ENCODE data around the gene MCTP2.

MCTP2 gene

GRCh38 chr15:94370206-94370935, 139.0 kb downstream of the MCTP2 start:
- no peak for DNase-seq (ENCODE audit: low read depth, low spot score)
- H3K4me3 ChIP-seq (ENCODE audit: low read length) = no peak overlapping the region
- H3K27me3 ChIP-seq (ENCODE audit: control insufficient read depth, insufficient read depth, low read length) = no peaks in the 10 kb centered on the region
- H3K4me1 ChIP-seq (ENCODE audit: control insufficient read depth, insufficient read depth, low read length) = no peaks in the 10 kb centered on the region
- H3K9me3 ChIP-seq (ENCODE audit: control insufficient read depth, insufficient read depth, low read length) = no peaks in the 10 kb centered on the region
- no CpG with 5 or more reads among the region's 10 CpGs for WGBS (ENCODE audit: insufficient coverage, insufficient read length)
- no peak overlapping the region for H3K27ac ChIP-seq (ENCODE audit: low read length)
- no peaks in the 10 kb centered on the region for H3K36me3 ChIP-seq (ENCODE audit: control insufficient read depth, insufficient read depth, low read length)

DNA sequence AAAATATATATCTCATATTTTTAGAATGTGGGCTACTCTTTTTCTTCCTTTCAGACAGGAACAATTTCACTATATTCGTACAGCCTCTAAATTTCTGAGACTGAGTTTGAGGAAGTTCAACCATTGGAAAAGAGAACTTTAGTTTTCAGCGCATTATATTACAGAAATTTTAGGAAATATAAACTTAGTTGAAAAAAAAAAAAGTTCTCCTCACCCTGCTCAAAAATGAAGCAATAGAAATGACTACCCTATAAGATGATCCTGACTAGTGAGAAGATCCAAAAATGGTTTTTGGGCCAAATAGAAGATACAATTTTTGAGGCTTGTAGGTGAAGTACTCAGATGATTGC, 139.6 kb downstream of the MCTP2 start:
- Histone ChIP-seq H3K4me1 (ENCODE audit: control insufficient read depth, insufficient read depth, low read length) (no peaks in the 10 kb centered on the region), H3K9me3 (ENCODE audit: control insufficient read depth, insufficient read depth, low read length) (no peaks in the 10 kb centered on the region), H3K27me3 (ENCODE audit: control insufficient read depth, insufficient read depth, low read length) (no peaks in the 10 kb centered on the region), H3K4me3 (ENCODE audit: low read length) (no peak overlapping the region), H3K36me3 (ENCODE audit: control insufficient read depth, insufficient read depth, low read length) (no peaks in the 10 kb centered on the region), H3K27ac (ENCODE audit: low read length) (no peak overlapping the region)
- DNase-seq (ENCODE audit: low read depth, low spot score) = no peak
- WGBS (ENCODE audit: insufficient coverage, insufficient read length) = no CpG with 5 or more reads among the region's 2 CpGs

- Histone ChIP-seq H3K36me3 (ENCODE audit: control insufficient read depth, insufficient read depth, low read length) (no peaks in the 10 kb centered on the region), H3K27ac (ENCODE audit: low read length) (no peak overlapping the region), H3K9me3 (ENCODE audit: control insufficient read depth, insufficient read depth, low read length) (no peaks in the 10 kb centered on the region), H3K27me3 (ENCODE audit: control insufficient read depth, insufficient read depth, low read length) (no peaks in the 10 kb centered on the region), H3K4me3 (ENCODE audit: low read length) (no peak overlapping the region), H3K4me1 (ENCODE audit: control insufficient read depth, insufficient read depth, low read length) (no peaks in the 10 kb centered on the region)
- no peak for DNase-seq (ENCODE audit: low read depth, low spot score)
- WGBS (ENCODE audit: insufficient coverage, insufficient read length) = no CpG with 5 or more reads among the region's 6 CpGs
Measured at GRCh38 chr15:94372821-94373220, 141.5 kb downstream of the MCTP2 start.

DNA sequence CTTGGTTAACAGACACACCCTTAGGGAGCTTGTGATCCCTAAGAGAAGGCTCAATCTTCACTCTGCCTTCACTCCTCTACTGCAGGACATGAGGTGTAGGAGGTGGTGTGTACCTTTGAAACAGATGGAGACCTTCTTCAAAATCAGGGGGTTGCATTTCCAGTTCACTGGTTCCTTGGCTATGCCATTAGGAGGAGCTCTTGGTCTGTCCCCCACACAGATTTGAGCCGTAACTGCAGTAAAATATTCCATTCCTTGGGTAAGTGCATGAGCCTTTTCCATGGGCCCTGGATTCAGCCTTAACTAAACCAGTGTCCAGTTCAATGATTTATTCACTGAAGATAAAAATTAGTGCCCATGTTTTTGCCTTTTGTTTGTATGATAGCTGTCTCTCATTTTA, 144.6 kb downstream of the MCTP2 start:
- Histone ChIP-seq H3K27ac (ENCODE audit: low read length) (no peak overlapping the region), H3K4me3 (ENCODE audit: low read length) (no peak overlapping the region), H3K27me3 (ENCODE audit: control insufficient read depth, insufficient read depth, low read length) (no peaks in the 10 kb centered on the region), H3K4me1 (ENCODE audit: control insufficient read depth, insufficient read depth, low read length) (no peaks in the 10 kb centered on the region), H3K9me3 (ENCODE audit: control insufficient read depth, insufficient read depth, low read length) (no peaks in the 10 kb centered on the region), H3K36me3 (ENCODE audit: control insufficient read depth, insufficient read depth, low read length) (no peaks in the 10 kb centered on the region)
- no peak for DNase-seq (ENCODE audit: low read depth, low spot score)
- WGBS (ENCODE audit: insufficient coverage, insufficient read length) = no CpG with 5 or more reads among the region's 1 CpG

DNA sequence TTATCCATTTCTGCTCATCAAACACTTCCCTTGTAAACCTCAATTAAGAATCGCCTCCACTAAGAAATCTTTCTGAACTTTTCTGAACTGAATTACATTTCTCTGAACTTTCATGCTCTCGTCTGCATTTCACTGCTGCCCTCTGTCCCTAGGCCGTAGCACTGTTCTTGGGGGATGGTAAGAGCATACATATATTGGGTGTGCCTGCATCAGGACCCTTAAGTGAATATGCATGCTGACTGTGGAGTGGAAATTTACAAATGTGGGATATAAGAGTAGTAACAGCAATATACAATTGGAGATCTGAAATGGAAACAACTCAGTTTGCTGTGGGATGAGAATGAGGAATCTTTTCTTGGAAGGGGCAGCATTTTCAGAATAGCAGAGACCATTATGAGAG, 148.6 kb downstream of the MCTP2 start:
- Histone ChIP-seq H3K4me3 (ENCODE audit: low read length) (no peak overlapping the region), H3K27ac (ENCODE audit: low read length) (no peak overlapping the region), H3K4me1 (ENCODE audit: control insufficient read depth, insufficient read depth, low read length) (no peaks in the 10 kb centered on the region), H3K27me3 (ENCODE audit: control insufficient read depth, insufficient read depth, low read length) (no peaks in the 10 kb centered on the region), H3K9me3 (ENCODE audit: control insufficient read depth, insufficient read depth, low read length) (no peaks in the 10 kb centered on the region), H3K36me3 (ENCODE audit: control insufficient read depth, insufficient read depth, low read length) (no peaks in the 10 kb centered on the region)
- WGBS (ENCODE audit: insufficient coverage, insufficient read length) = no CpG with 5 or more reads among the region's 3 CpGs
- no peak for DNase-seq (ENCODE audit: low read depth, low spot score)

DNA sequence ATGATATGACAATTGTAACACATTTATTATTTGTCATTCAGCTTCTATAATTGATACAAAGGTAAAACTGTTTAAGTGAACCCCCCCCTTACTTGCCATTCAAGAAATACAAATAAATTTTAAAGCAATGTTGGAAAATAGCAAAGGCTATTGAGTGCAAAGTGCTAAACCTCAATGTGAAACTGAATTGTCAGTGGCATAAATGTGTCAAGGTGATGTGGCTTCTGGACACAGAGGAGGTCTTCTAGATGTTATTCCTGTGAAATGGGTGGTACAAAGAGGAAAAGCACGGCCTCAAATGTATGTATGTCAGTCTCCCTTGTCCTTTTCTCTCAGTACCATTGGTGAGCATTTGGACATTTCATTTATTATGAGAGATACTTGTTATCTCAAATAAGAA, 149.4 kb downstream of the MCTP2 start:
- Histone ChIP-seq H3K27ac (ENCODE audit: low read length) (no peak overlapping the region), H3K9me3 (ENCODE audit: control insufficient read depth, insufficient read depth, low read length) (no peaks in the 10 kb centered on the region), H3K36me3 (ENCODE audit: control insufficient read depth, insufficient read depth, low read length) (no peaks in the 10 kb centered on the region), H3K4me1 (ENCODE audit: control insufficient read depth, insufficient read depth, low read length) (no peaks in the 10 kb centered on the region), H3K4me3 (ENCODE audit: low read length) (no peak overlapping the region), H3K27me3 (ENCODE audit: control insufficient read depth, insufficient read depth, low read length) (no peaks in the 10 kb centered on the region)
- no peak for DNase-seq (ENCODE audit: low read depth, low spot score)
- no CpG with 5 or more reads among the region's 1 CpG for WGBS (ENCODE audit: insufficient coverage, insufficient read length)

DNA sequence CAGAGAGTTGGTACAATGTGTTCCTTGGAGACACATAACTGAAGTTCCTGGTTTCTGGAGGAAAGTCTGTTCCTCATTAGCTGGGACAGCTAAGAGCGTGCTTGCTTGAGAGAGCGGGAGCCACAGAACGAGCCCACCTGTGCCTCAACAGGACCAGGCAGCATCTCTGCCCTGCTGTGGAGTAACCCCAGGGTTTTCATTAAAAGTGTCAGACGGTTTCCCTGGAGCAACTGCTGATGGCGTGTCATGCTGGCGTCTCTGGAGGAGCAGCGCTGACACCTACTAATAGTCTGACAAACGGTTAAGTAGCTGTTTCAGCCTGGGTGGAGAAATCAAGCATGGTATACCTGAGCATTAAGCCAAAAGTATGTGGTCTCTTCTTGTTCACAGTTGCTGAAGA, 150.0 kb downstream of the MCTP2 start:
- no peaks in the 10 kb centered on the region for H3K9me3 ChIP-seq (ENCODE audit: control insufficient read depth, insufficient read depth, low read length)
- WGBS (ENCODE audit: insufficient coverage, insufficient read length) = no CpG with 5 or more reads among the region's 8 CpGs
- no peak for DNase-seq (ENCODE audit: low read depth, low spot score)
- H3K36me3 ChIP-seq (ENCODE audit: control insufficient read depth, insufficient read depth, low read length) = no peaks in the 10 kb centered on the region
- no peaks in the 10 kb centered on the region for H3K4me1 ChIP-seq (ENCODE audit: control insufficient read depth, insufficient read depth, low read length)
- H3K4me3 ChIP-seq (ENCODE audit: low read length) = no peak overlapping the region
- H3K27ac ChIP-seq (ENCODE audit: low read length) = no peak overlapping the region
- H3K27me3 ChIP-seq (ENCODE audit: control insufficient read depth, insufficient read depth, low read length) = no peaks in the 10 kb centered on the region

DNA sequence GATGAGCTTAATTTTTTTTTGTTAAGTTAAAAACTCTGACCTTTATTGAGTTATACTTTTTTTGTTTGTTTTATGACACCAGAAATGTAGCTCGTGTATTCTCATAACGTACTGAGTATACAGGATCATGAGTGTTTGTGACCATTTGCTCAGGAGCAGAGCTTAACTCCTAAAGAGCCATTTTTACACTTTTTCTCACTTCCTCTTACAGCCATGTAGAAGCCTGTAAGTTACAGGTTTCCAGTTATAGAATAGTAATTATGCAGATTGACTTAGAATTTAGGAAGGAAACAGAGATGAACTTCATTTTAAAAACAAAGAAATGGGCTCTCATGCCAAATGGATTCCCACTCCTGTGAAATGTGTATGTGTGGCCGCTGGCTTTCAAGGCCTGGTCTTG, 151.7 kb downstream of the MCTP2 start:
- Histone ChIP-seq H3K27ac (ENCODE audit: low read length) (no peak overlapping the region), H3K4me3 (ENCODE audit: low read length) (no peak overlapping the region), H3K27me3 (ENCODE audit: control insufficient read depth, insufficient read depth, low read length) (no peaks in the 10 kb centered on the region), H3K4me1 (ENCODE audit: control insufficient read depth, insufficient read depth, low read length) (peaks cover 2% of the 10 kb centered on the region), H3K36me3 (ENCODE audit: control insufficient read depth, insufficient read depth, low read length) (no peaks in the 10 kb centered on the region), H3K9me3 (ENCODE audit: control insufficient read depth, insufficient read depth, low read length) (no peaks in the 10 kb centered on the region)
- WGBS (ENCODE audit: insufficient coverage, insufficient read length) = no CpG with 5 or more reads among the region's 3 CpGs
- no peak for DNase-seq (ENCODE audit: low read depth, low spot score)

DNA sequence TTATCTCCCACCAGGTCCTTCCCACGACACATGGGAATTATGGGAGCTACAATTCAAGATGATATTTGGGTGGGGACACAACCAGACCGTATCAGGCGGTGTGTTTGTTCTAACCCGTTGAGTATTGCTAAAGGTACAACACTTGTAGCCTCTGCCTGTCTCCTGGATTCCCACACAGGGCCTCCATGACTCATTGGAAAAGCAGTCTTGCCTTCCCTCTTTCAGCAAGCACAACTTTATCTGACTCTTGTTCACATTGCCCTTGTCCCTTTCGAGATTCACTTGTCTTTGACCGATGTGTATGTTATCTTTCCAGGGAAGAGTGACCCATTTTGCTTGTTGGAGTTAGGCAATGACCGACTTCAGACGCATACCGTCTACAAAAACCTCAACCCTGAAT, 152.3 kb downstream of the MCTP2 start:
- Histone ChIP-seq H3K4me1 (ENCODE audit: control insufficient read depth, insufficient read depth, low read length) (peaks cover 2% of the 10 kb centered on the region), H3K36me3 (ENCODE audit: control insufficient read depth, insufficient read depth, low read length) (no peaks in the 10 kb centered on the region), H3K27me3 (ENCODE audit: control insufficient read depth, insufficient read depth, low read length) (no peaks in the 10 kb centered on the region)

GRCh38 chr15:94385441-94385840, 154.1 kb downstream of the MCTP2 start:
- H3K9me3 ChIP-seq (ENCODE audit: control insufficient read depth, insufficient read depth, low read length) = no peaks in the 10 kb centered on the region
- no peak for DNase-seq (ENCODE audit: low read depth, low spot score)
- peaks cover 2% of the 10 kb centered on the region for H3K4me1 ChIP-seq (ENCODE audit: control insufficient read depth, insufficient read depth, low read length)
- no peak overlapping the region for H3K27ac ChIP-seq (ENCODE audit: low read length)
- H3K27me3 ChIP-seq (ENCODE audit: control insufficient read depth, insufficient read depth, low read length) = no peaks in the 10 kb centered on the region
- WGBS (ENCODE audit: insufficient coverage, insufficient read length) = no CpG with 5 or more reads among the region's 4 CpGs
- H3K36me3 ChIP-seq (ENCODE audit: control insufficient read depth, insufficient read depth, low read length) = no peaks in the 10 kb centered on the region
- no peak overlapping the region for H3K4me3 ChIP-seq (ENCODE audit: low read length)

More for the DNA sequence above, 152.3 kb downstream of the MCTP2 start:
- H3K27ac ChIP-seq (ENCODE audit: low read length) = no peak overlapping the region
- no CpG with 5 or more reads among the region's 9 CpGs for WGBS (ENCODE audit: insufficient coverage, insufficient read length)
- no peak overlapping the region for H3K4me3 ChIP-seq (ENCODE audit: low read length)
- no peaks in the 10 kb centered on the region for H3K9me3 ChIP-seq (ENCODE audit: control insufficient read depth, insufficient read depth, low read length)
- DNase-seq (ENCODE audit: low read depth, low spot score) = no peak

GRCh38 chr15:94386351-94386750, 155.0 kb downstream of the MCTP2 start:
- no peak overlapping the region for H3K4me3 ChIP-seq (ENCODE audit: low read length)
- no peaks in the 10 kb centered on the region for H3K27me3 ChIP-seq (ENCODE audit: control insufficient read depth, insufficient read depth, low read length)
- H3K9me3 ChIP-seq (ENCODE audit: control insufficient read depth, insufficient read depth, low read length) = no peaks in the 10 kb centered on the region
- DNase-seq (ENCODE audit: low read depth, low spot score) = no peak
- no peaks in the 10 kb centered on the region for H3K36me3 ChIP-seq (ENCODE audit: control insufficient read depth, insufficient read depth, low read length)
- H3K27ac ChIP-seq (ENCODE audit: low read length) = no peak overlapping the region
- WGBS (ENCODE audit: insufficient coverage, insufficient read length) = no CpG with 5 or more reads among the region's 7 CpGs
- peaks cover 2% of the 10 kb centered on the region for H3K4me1 ChIP-seq (ENCODE audit: control insufficient read depth, insufficient read depth, low read length)

All from iPS DF 6.9 (cell line).